Psoas muscle (tissue), 8 donors: ENCODE measurements around the gene MGAT4B. TPM values are rescaled to one million over a fixed set of nuclear protein-coding genes. Genes with fewer than 3 reads are reported as not detected.
A peak's percentile ranks its signal among the peaks of the same experiment; 100 is the strongest.

Experiments
- ATAC-seq, 4 donors: fragments of 200-7000 bp; cut with Tn5 transposase; one replicate each; pipeline ENCODE4 v1.9.1; 2020; ENCODE audit warnings: moderate library complexity in 3 of 4, mild to moderate bottlenecking in 2 of 4
- DNase-seq, 2 donors: peaks; one replicate each; pipeline ENCODE4 v3.0.0-alpha.2; 2020
- H3K27ac ChIP-seq: fragments of 200-600 bp; one replicate; pipeline ENCODE4 v1.8.0; 2022
- H3K27me3 ChIP-seq, 3 donors: fragments of 200-600 bp in 1 of 3; one replicate each; pipeline versions ENCODE4 v1.6.1 to v1.8.0; 2013 to 2022; ENCODE audit warnings: low read length in 2 of 3, mild to moderate bottlenecking in 2 of 3, moderate library complexity in 1 of 3; ENCODE audit not compliant: insufficient read depth in 3 of 3
- H3K36me3 ChIP-seq, 2 donors: fragments of 200-600 bp in 1 of 2; one replicate each; pipeline versions ENCODE4 v1.6.1 to v1.8.0; 2013 to 2022; ENCODE audit warnings: low read depth in 1 of 2, mild to moderate bottlenecking in 1 of 2, moderate library complexity in 1 of 2; ENCODE audit not compliant: insufficient read depth in 1 of 2
- H3K4me1 ChIP-seq: fragments of 200-600 bp; one replicate; pipeline ENCODE4 v1.8.0; 2022
- H3K4me3 ChIP-seq: fragments of 200-600 bp; one replicate; pipeline ENCODE4 v1.8.0; 2022; ENCODE audit warnings: mild to moderate bottlenecking
- H3K9me3 ChIP-seq: fragments of 200-600 bp; one replicate; pipeline ENCODE4 v1.8.0; 2022
- WGBS, 3 donors: extraction: QIAGEN DNeasy Blood & Tissue Kit; methylation state at CpG; one replicate each; pipeline versions ENCODE4 v1.1.6 to v1.1.7; 2013; 5-methylcytosine and 5-hydroxymethylcytosine counted together
- intact Hi-C, 2 donors: fragments of 100-400 bp; cut with DNase I; formaldehyde crosslinking; loops; one replicate each; pipeline versions ENCODE4 v1.11.0 to v1.14.2; 2022
- polyA plus RNA-seq, 3 donors: library from polyadenylated mRNA; stranded (reverse); fragments of 200-250 nt; gene quantifications; one replicate each; pipeline ENCODE4 v1.2.3, GENCODE V29; 2013
- total RNA-seq, 4 donors: library from RNA; stranded (reverse); fragmentation: NEBNext Ultra II Directional in 2 of 4; extraction: Animal tissue kit (Norgen Biotek cat#: 25700) in 2 of 4; gene quantifications; one replicate each; pipeline versions ENCODE4 v1.2.1 to v1.2.4, GENCODE V29; 2021 to 2023
- TF ChIP-seq, protein P1 (sequence below): fragments of 200-600 bp; IDR thresholded peaks from one replicate; pipeline ENCODE4 v1.8.0; 2022; ENCODE audit warnings: antibody characterized with exemption
- donor health status: healthy with polysubstance abuse.
- donor health status: DM: no; HTN: no; CAD: no; lungs with moderate emphysema.
- donor health status: Bipolar disorder and iron deficiency.
- donor health status: healthy.
- donor health status: DM: yes; HTN: yes; CAD: no.
- donor health status: DM: no; HTN: no; CAD: no.
- donor health status: DM: no; HTN: no; CAD: no.
- donor health status: DM: yes; HTN: yes; CAD: no.

Gene MGAT4B
- total and polyA plus RNA-seq, 7 donors, result 29.3 to 136 (median 55.5) TPM

GRCh38 chr5:179805070-179805528 lies 1.6 kb downstream of the MGAT4B start:
- H3K9me3 ChIP-seq, result no peaks in the 10 kb centered on the region
- TF ChIP-seq, protein P1, sequence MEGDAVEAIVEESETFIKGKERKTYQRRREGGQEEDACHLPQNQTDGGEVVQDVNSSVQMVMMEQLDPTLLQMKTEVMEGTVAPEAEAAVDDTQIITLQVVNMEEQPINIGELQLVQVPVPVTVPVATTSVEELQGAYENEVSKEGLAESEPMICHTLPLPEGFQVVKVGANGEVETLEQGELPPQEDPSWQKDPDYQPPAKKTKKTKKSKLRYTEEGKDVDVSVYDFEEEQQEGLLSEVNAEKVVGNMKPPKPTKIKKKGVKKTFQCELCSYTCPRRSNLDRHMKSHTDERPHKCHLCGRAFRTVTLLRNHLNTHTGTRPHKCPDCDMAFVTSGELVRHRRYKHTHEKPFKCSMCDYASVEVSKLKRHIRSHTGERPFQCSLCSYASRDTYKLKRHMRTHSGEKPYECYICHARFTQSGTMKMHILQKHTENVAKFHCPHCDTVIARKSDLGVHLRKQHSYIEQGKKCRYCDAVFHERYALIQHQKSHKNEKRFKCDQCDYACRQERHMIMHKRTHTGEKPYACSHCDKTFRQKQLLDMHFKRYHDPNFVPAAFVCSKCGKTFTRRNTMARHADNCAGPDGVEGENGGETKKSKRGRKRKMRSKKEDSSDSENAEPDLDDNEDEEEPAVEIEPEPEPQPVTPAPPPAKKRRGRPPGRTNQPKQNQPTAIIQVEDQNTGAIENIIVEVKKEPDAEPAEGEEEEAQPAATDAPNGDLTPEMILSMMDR, result no peak
- peak overlapping the region; percentile 96 for H3K27ac ChIP-seq
- DNase-seq (no peak), ATAC-seq (peak in 3 of 4 donors; percentile 2 to 6 (median 3))
- peak overlapping the region; percentile 97 for H3K4me3 ChIP-seq
- no peaks in the 10 kb centered on the region for H3K27me3 ChIP-seq
- peaks cover 41% of the 10 kb centered on the region for H3K4me1 ChIP-seq
- WGBS, 3 donors, result 37 to 70% (median 39%) methylated on average over 9 of the region's 9 CpGs
- intact Hi-C loops, result loop anchor here in 1 of 2 donors (10.0 kb wide), 2 partner anchors 100 to 290 kb away; partner anchors contain the start of gene TBC1D9B
- peaks cover 0 to 13% of the 10 kb centered on the region in 2 donors for H3K36me3 ChIP-seq

- H3K27ac ChIP-seq, result peak overlapping the region; percentile 96
- no peaks in the 10 kb centered on the region for H3K27me3 ChIP-seq
- 81 to 91% (median 82%) methylated on average over 8 of the region's 8 CpGs for WGBS, 3 donors
- intact Hi-C loops, result loop anchor here (5.0 to 10.0 kb wide), 4 partner anchors 53 to 290 kb away; partner anchors contain the start of genes TBC1D9B (in 2 of the 2) and MRNIP (in 1 of the 2)
- TF ChIP-seq, protein P1, result no peak
- no peak overlapping the region for H3K4me3 ChIP-seq
- peaks cover 41% of the 10 kb centered on the region for H3K4me1 ChIP-seq
- ATAC-seq, result no peak
- peaks cover 0 to 18% of the 10 kb centered on the region in 2 donors for H3K36me3 ChIP-seq
- H3K9me3 ChIP-seq, result no peaks in the 10 kb centered on the region
- DNase-seq, result no peak
Observed at GRCh38 chr5:179804555-179804947, 2.1 kb downstream of the MGAT4B start.

GRCh38 chr5:179803651-179804554 lies 2.8 kb downstream of the MGAT4B start:
- H3K27ac ChIP-seq, result peak overlapping the region; percentile 96
- H3K27me3 ChIP-seq, result no peaks in the 10 kb centered on the region

DNA sequence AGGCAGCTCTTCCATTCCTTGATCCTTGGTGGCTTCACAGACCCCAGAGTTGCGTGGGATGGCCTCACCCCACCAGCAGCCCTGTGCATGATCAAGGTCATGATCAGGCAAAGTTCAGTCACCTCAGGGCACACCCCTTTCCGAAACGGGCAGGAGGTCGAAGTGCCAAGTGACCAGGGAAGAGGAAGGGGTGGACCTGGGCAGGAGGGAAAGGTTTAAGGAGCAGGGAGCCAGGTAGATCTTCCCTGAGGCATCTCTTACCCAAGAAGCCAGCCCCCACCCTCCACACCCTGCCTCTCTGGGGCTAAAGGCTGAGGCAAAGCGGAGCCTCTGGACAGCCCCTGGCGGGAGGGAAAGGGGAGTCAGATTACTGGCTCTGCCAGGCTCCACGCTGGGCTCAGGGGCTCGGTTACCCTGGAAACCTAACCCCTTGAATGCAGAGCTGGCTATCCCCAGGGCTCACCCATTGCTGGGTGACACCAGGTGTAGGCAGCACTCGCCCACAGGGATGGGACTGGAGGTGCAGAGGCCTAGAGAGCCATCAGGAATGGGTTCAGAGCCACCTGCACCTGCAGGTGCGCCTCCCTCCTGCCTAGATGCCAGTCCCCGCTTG lies 3.6 kb downstream of the MGAT4B start:
- Histone ChIP-seq H3K4me1 (peaks cover 41% of the 10 kb centered on the region), H3K36me3 (peaks cover 0 to 33% of the 10 kb centered on the region in 2 donors), H3K27me3 (no peaks in the 10 kb centered on the region), H3K27ac (no peak overlapping the region), H3K4me3 (no peak overlapping the region), H3K9me3 (no peaks in the 10 kb centered on the region)
- 55 to 75% (median 67%) methylated on average over 10 to 11 of the region's 11 CpGs for WGBS, 3 donors
- ATAC-seq (no peak), DNase-seq (no peak)
- intact Hi-C loops, result loop anchor here (2.0 to 10.0 kb wide), 5 partner anchors 54 to 292 kb away; partner anchors contain the start of genes MRNIP (in 2 of the 2) and TBC1D9B (in 2 of the 2)
- TF ChIP-seq, protein P1, result no peak

More at GRCh38 chr5:179803651-179804554, 2.8 kb downstream of the MGAT4B start:
- Histone ChIP-seq H3K4me1 (peaks cover 41% of the 10 kb centered on the region), H3K36me3 (peaks cover 0 to 25% of the 10 kb centered on the region in 2 donors), H3K9me3 (no peaks in the 10 kb centered on the region), H3K4me3 (no peak overlapping the region)
- TF ChIP-seq, protein P1, result no peak
- ATAC-seq (no peak), DNase-seq (peak in 1 of 2 donors; percentile 53)
- 73 to 79% (median 77%) methylated on average over 17 to 18 of the region's 18 CpGs for WGBS, 3 donors
- intact Hi-C loops, result loop anchor here (2.0 to 10.0 kb wide), 5 partner anchors 53 to 291 kb away; partner anchors contain the start of genes MRNIP (in 2 of the 2) and TBC1D9B (in 2 of the 2)
